ENCODE data around the gene KCNMA1. TPM values are rescaled to one million over a fixed set of nuclear protein-coding genes. Genes with fewer than 3 reads are reported as not detected.

The KCNMA1 gene
- total RNA-seq, 1 experiment from 2014 or later, result 0.70 TPM

DNA sequence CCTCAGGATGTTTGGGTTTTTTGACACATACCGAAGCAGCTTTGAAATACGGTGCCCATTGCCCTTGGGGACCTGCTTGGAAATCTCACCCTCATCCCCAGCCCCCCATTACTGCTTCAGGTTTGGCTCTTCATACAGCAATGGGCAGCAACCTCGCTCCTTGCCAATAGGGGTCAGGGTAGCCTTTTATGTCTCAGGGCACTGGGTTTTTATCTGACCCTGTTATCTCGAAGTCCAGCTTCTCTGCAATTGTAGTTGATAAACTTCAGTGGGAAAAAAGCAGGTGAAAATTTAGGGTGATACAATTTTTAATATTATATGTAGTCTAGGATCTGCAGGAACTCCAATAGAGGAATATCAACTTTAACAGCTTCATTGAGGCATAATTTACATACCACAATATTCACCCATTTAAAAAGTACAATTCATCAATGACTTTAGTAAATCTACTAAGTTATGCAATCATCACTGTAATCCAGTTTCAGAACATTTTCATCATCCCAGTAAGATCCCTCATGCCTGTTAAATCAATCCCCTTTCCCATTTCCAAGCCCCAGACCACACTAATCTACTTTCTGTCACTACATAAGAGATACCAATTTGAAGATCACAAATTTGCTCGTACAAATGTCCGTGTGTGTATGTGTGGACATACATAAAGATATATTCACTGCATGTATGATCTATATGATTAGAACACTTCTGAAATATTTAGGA lies 386.2 kb downstream of the KCNMA1 start:
- no peaks in the 10 kb centered on the region for H3K9me2 ChIP-seq (ENCODE audit: insufficient read depth)
- H3K79me2 ChIP-seq (ENCODE audit: low read depth), result no peaks in the 10 kb centered on the region
- no peaks in the 10 kb centered on the region; the same call in 1 of the 2 replicates for H3F3A ChIP-seq (ENCODE audit: insufficient read depth, low read depth)
- CTCF ChIA-PET, result interaction anchor here (0.8 to 1.4 kb wide), 2 partner anchors 139 to 354 kb away, joined by 3 read pairs; no protein-coding TSS in a partner anchor
- no peak overlapping the region for H3K4me2 ChIP-seq
- TF ChIP-seq, protein P1, sequence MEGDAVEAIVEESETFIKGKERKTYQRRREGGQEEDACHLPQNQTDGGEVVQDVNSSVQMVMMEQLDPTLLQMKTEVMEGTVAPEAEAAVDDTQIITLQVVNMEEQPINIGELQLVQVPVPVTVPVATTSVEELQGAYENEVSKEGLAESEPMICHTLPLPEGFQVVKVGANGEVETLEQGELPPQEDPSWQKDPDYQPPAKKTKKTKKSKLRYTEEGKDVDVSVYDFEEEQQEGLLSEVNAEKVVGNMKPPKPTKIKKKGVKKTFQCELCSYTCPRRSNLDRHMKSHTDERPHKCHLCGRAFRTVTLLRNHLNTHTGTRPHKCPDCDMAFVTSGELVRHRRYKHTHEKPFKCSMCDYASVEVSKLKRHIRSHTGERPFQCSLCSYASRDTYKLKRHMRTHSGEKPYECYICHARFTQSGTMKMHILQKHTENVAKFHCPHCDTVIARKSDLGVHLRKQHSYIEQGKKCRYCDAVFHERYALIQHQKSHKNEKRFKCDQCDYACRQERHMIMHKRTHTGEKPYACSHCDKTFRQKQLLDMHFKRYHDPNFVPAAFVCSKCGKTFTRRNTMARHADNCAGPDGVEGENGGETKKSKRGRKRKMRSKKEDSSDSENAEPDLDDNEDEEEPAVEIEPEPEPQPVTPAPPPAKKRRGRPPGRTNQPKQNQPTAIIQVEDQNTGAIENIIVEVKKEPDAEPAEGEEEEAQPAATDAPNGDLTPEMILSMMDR (conservative IDR thresholded peaks at IDR 0.05), result peak; percentile 79
- TF ChIP-seq EZH2 (IDR thresholded peaks at IDR 0.05; ENCODE audit: low read depth), result no peak
- no peak overlapping the region for H3K27ac ChIP-seq
- no peak overlapping the region for H3K4me3 ChIP-seq
- no peak overlapping the region for H2AFZ ChIP-seq
- intact Hi-C loops (cut with micrococcal nuclease; ENCODE audit: unreplicated experiment), result loop anchor here (1.0 to 10.0 kb wide), 3 partner anchors 77 to 391 kb away; no protein-coding TSS in a partner anchor
- H3K27me3 ChIP-seq (ENCODE audit: insufficient read depth, low read depth), result no peaks in the 10 kb centered on the region
- no peaks in the 10 kb centered on the region for H3K36me3 ChIP-seq (ENCODE audit: low read depth)
- peak; percentile 29 to 34 for DNase-seq
- no TSS peak for BruUV-seq (replicated peaks)
- no peaks in the 10 kb centered on the region for H3K9me3 ChIP-seq (ENCODE audit: insufficient read depth, low read depth)
- no peaks in the 10 kb centered on the region; the same call in 1 of the 2 replicates for H3K4me1 ChIP-seq (replicated peaks; ENCODE audit: insufficient read depth)
- POLR2A ChIA-PET (ENCODE audit: unreplicated experiment), result no interaction called here
- H4K20me1 ChIP-seq (ENCODE audit: insufficient read depth), result no peaks in the 10 kb centered on the region

GRCh38 chr10:77249901-77250459 lies 387.6 kb downstream of the KCNMA1 start:
- no peaks in the 10 kb centered on the region for H3K9me2 ChIP-seq (ENCODE audit: insufficient read depth)
- H3K36me3 ChIP-seq (ENCODE audit: low read depth), result no peaks in the 10 kb centered on the region
- TF ChIP-seq EZH2 (IDR thresholded peaks at IDR 0.05; ENCODE audit: low read depth), result no peak
- TF ChIP-seq, protein P1 (conservative IDR thresholded peaks at IDR 0.05), result no peak
- no peaks in the 10 kb centered on the region; the same call in 1 of the 2 replicates for H3F3A ChIP-seq (ENCODE audit: insufficient read depth, low read depth)
- H3K4me3 ChIP-seq, result no peak overlapping the region
- H3K79me2 ChIP-seq (ENCODE audit: low read depth), result no peaks in the 10 kb centered on the region
- H3K27me3 ChIP-seq (ENCODE audit: insufficient read depth, low read depth), result no peaks in the 10 kb centered on the region
- no TSS peak for BruUV-seq (replicated peaks)
- H2AFZ ChIP-seq, result no peak overlapping the region
- no peak overlapping the region for H3K27ac ChIP-seq
- no peaks in the 10 kb centered on the region; the same call in 1 of the 2 replicates for H3K4me1 ChIP-seq (replicated peaks; ENCODE audit: insufficient read depth)
- no peaks in the 10 kb centered on the region for H4K20me1 ChIP-seq (ENCODE audit: insufficient read depth)
- ChIA-PET CTCF (interaction anchor here (1.4 kb wide), 1 partner anchor 140 kb away, joined by 3 read pairs; no protein-coding TSS in a partner anchor), POLR2A (ENCODE audit: unreplicated experiment) (no interaction called here)
- intact Hi-C loops (cut with micrococcal nuclease; ENCODE audit: unreplicated experiment), result loop anchor here (5.0 to 10.0 kb wide), 2 partner anchors 75 to 142 kb away; no protein-coding TSS in a partner anchor
- peak in 1 of 2 experiments; percentile 35 for DNase-seq
- no peak overlapping the region for H3K4me2 ChIP-seq
- no peaks in the 10 kb centered on the region for H3K9me3 ChIP-seq (ENCODE audit: insufficient read depth, low read depth)

DNA sequence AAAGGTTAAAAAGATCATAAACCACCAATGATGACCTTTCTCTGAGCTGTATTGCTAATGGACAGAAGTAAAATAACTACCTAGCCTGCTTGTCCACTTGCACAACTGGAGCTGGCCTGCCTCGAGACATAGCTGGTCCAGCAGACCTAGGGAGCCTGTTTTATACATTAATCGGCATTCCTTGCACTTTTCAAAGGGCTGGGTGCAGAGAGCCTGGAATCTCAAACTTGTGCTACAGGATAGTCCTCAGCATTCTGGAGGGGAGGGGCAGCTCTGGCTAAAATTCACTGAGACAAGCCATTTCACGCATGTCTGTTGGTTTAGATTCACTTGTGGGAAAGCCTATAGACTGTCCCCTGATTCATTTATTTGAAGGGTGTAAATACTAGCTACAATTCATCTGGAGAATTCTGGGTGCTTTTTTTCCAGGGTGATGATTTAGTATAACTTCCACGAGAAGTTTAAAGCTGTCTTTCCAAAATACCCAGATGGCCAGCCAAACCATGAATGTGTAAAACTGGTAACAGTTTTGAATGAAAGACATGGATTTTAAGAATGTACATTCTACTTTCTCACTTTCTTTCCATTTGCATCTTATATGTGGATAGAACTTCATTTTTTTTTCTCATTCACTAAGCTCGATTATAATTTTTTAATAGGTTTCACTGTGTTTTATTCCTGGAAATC lies 389.4 kb downstream of the KCNMA1 start:
- H3K9me2 ChIP-seq (ENCODE audit: insufficient read depth), result no peaks in the 10 kb centered on the region
- no peak overlapping the region for H3K4me3 ChIP-seq
- intact Hi-C loops (cut with micrococcal nuclease; ENCODE audit: unreplicated experiment), result no loop called here
- H2AFZ ChIP-seq, result no peak overlapping the region
- no TSS peak for BruUV-seq (replicated peaks)
- no peak for TF ChIP-seq EZH2 (IDR thresholded peaks at IDR 0.05; ENCODE audit: low read depth)
- TF ChIP-seq, protein P1 (conservative IDR thresholded peaks at IDR 0.05), result no peak
- H3K4me1 ChIP-seq (replicated peaks; ENCODE audit: insufficient read depth), result no peaks in the 10 kb centered on the region; the same call in 1 of the 2 replicates
- H3K27me3 ChIP-seq (ENCODE audit: insufficient read depth, low read depth), result no peaks in the 10 kb centered on the region
- DNase-seq, result peak in 1 of 2 experiments; percentile 19
- no peaks in the 10 kb centered on the region for H3K36me3 ChIP-seq (ENCODE audit: low read depth)
- H3K4me2 ChIP-seq, result no peak overlapping the region
- H3K27ac ChIP-seq, result no peak overlapping the region
- H3K79me2 ChIP-seq (ENCODE audit: low read depth), result no peaks in the 10 kb centered on the region
- H4K20me1 ChIP-seq (ENCODE audit: insufficient read depth), result no peaks in the 10 kb centered on the region
- no peaks in the 10 kb centered on the region for H3F3A ChIP-seq (ENCODE audit: insufficient read depth, low read depth)
- no peaks in the 10 kb centered on the region for H3K9me3 ChIP-seq (ENCODE audit: insufficient read depth, low read depth)
- ChIA-PET CTCF (interaction anchor here (0.6 to 0.7 kb wide), 2 partner anchors 74 to 175 kb away, joined by 3 read pairs; no protein-coding TSS in a partner anchor), POLR2A (ENCODE audit: unreplicated experiment) (interaction anchor here (0.5 to 0.6 kb wide), 2 partner anchors 9 to 258 kb away, joined by 4 to 24 read pairs; no protein-coding TSS in a partner anchor)

All from PC-9 (cell line).